ENCODE data around the gene PCDHB3.

PCDHB3 gene

GRCh38 chr5:141100243-141100805 is at the start of gene PCDHB3:
Gene PCDHB3 (plus strand): TSS chr5:141100473. CDS start chr5:141100650, 177 bp downstream.
- no peak for TF ChIP-seq CTCF (IDR thresholded peaks at IDR 0.05)
- Histone ChIP-seq H3K27ac (no peak within 1 kb of the TSS), H3K36me3 (no peaks in the 10 kb centered on the region), H3K27me3 (peaks cover 16% of the 10 kb centered on the region), H3K4me1 (ENCODE audit: control insufficient read depth in 1 of 2, insufficient read depth in 1 of 2, low read depth in 1 of 2, low read length in 1 of 2) (no peaks in the 10 kb centered on the region), H3K9me3 (peaks cover 4% of the 10 kb centered on the region), H3K4me3 (ENCODE audit: low read depth in 1 of 2, low read length in 1 of 2) (no peak within 1 kb of the TSS)

- Histone ChIP-seq H3K27ac (no peak within 1 kb of the TSS), H3K4me1 (ENCODE audit: control insufficient read depth in 1 of 2, insufficient read depth in 1 of 2, low read depth in 1 of 2, low read length in 1 of 2) (no peaks in the 10 kb centered on the region), H3K36me3 (no peaks in the 10 kb centered on the region), H3K4me3 (ENCODE audit: low read depth in 1 of 2, low read length in 1 of 2) (no peak within 1 kb of the TSS), H3K27me3 (peaks cover 18% of the 10 kb centered on the region), H3K9me3 (peaks cover 4% of the 10 kb centered on the region)
- TF ChIP-seq CTCF (IDR thresholded peaks at IDR 0.05): no peak
Measured at GRCh38 chr5:141050622-141051520, 49.4 kb upstream of the PCDHB3 start, which contains the start of gene PCDHB1. Gene PCDHB1 (plus strand): TSS chr5:141051374. CDS start chr5:141051471, 97 bp downstream.

GRCh38 chr5:141051521-141051866 is 48.8 kb upstream of the PCDHB3 start:
- Histone ChIP-seq H3K36me3 (no peaks in the 10 kb centered on the region), H3K27me3 (peaks cover 18% of the 10 kb centered on the region), H3K4me3 (ENCODE audit: low read depth in 1 of 2, low read length in 1 of 2) (no peak overlapping the region), H3K9me3 (peaks cover 4% of the 10 kb centered on the region), H3K27ac (no peak overlapping the region), H3K4me1 (ENCODE audit: control insufficient read depth in 1 of 2, insufficient read depth in 1 of 2, low read depth in 1 of 2, low read length in 1 of 2) (no peaks in the 10 kb centered on the region)
- no peak for TF ChIP-seq CTCF (IDR thresholded peaks at IDR 0.05)

- Histone ChIP-seq H3K4me1 (ENCODE audit: control insufficient read depth in 1 of 2, insufficient read depth in 1 of 2, low read depth in 1 of 2, low read length in 1 of 2) (no peaks in the 10 kb centered on the region), H3K36me3 (no peaks in the 10 kb centered on the region), H3K4me3 (ENCODE audit: low read depth in 1 of 2, low read length in 1 of 2) (no peak overlapping the region), H3K27me3 (no peaks in the 10 kb centered on the region), H3K9me3 (peaks cover 13% of the 10 kb centered on the region), H3K27ac (no peak overlapping the region)
- no peak for TF ChIP-seq CTCF (IDR thresholded peaks at IDR 0.05)
Measured at GRCh38 chr5:141077826-141078225, 22.4 kb upstream of the PCDHB3 start.

GRCh38 chr5:141082228-141082627 is 18.0 kb upstream of the PCDHB3 start:
- no peak overlapping the region for H3K27ac ChIP-seq
- H3K4me1 ChIP-seq (ENCODE audit: control insufficient read depth in 1 of 2, insufficient read depth in 1 of 2, low read depth in 1 of 2, low read length in 1 of 2): no peaks in the 10 kb centered on the region
- H3K27me3 ChIP-seq: peaks cover 16% of the 10 kb centered on the region
- H3K9me3 ChIP-seq: peaks cover 7% of the 10 kb centered on the region
- no peak for TF ChIP-seq CTCF (IDR thresholded peaks at IDR 0.05)
- H3K36me3 ChIP-seq: no peaks in the 10 kb centered on the region
- no peak overlapping the region for H3K4me3 ChIP-seq (ENCODE audit: low read depth in 1 of 2, low read length in 1 of 2)
